Activated CD4-positive, alpha-beta T cell treated with anti-CD3 and anti-CD28 coated beads, Interleukin-10, Interleukin-2, amounts not matched to agents 100 ng/mL and 50 ng/mL, durations not matched to agents 16 hours and 8 hours (primary cell): ENCODE measurements around the gene APBA1.
"Not testable (repeated sequence)": the region's sequence is repeated elsewhere in the genome, so short reads cannot be mapped to it uniquely, and the experiment has no call there.

Experiments
- DNase-seq: peaks from one replicate; pipeline ENCODE4 v3.0.0-alpha.2; 2020

The APBA1 gene

GRCh38 chr9:69470186-69470977 lies 201.8 kb downstream of the APBA1 start:
- no peak for DNase-seq

- DNase-seq = no peak
These were observed 203.0 kb downstream of the APBA1 start for GRCh38 chr9:69469136-69469535.

DNA sequence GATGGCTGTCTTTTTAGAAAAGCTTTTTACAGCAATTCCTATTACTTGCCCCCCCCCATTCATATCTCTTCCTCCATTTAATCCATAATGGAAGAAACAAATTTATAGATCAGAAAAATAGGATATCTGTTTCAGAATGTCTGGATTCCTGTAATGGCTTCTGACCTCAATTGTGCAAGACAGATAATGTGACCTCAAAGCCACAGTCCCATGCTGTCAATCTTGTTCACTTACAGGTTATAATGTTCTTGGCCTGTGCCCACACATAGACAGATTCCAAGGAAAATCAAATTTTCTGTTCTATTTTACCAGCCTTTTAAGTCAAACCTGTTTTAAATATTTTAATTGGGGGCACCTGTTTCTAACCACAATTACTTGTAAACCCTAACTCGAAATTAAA lies 203.8 kb downstream of the APBA1 start:
- no peak for DNase-seq

DNA sequence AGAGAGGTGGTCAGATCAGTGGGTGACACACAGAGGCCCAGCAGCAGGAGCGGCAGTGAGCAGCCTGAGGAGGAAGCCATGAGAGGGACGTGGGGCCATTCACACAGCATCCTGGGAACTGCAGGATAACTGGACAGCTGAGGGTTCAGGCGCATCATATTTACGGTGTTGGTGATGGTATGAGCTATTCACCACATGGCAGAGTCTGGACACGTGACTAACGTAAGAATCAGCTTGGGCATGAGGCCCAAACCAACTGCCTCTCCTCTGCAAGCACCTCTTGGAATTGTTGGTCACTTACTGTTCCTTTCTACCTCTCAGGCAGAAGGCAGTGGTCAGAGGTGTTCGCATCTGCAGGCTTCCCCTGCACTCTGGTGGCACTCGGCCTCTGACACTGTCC lies 206.0 kb downstream of the APBA1 start:
- no peak for DNase-seq

- DNase-seq = no peak
These were observed 206.7 kb downstream of the APBA1 start for GRCh38 chr9:69465473-69465872.

DNA sequence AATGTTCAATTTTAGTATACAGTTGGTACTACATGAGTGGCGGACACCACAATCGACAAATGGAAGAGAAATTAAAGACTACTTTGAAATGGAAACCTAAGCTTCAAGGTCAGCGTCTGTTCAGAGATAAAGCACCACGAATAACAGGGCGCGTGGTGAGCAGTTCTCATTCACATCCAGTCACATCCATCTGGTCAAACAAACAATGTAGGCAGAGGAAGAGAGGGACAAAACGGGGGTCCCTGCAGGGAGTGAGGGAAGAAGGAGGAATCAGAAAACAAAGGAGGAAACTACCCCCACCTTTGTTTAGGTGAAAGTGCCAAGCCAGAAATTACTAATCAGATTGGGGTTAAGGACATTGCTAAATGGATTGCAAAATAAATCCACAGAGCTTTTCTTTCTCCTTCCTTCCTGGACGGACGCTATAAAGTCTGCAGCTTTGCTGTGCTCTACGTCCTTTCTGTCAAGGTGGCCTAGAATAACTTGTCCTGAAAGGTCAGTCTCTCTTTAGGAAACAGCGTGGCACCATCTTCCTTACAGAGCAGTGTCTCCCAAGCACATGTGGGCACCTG lies 208.6 kb downstream of the APBA1 start:
- DNase-seq = no peak

DNA sequence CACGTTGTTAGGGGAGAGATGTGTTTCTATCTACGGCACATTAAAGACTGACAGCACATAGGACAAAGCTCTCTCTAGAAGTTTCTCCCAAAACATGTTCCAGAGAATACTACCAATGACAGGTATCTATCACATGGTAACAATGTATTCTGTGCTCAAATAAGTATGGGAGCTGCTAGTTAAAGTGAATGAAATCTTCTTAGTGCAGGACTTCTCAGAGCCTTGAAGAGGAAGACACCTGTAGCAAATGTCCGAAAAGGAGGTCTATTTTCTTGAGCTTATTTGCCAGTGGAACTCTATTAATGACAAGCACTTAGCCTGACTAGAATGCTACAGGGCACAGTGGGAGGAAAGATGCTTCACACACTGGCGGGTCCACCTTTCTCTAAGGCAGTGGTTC lies 209.8 kb downstream of the APBA1 start:
- DNase-seq = no peak

DNA sequence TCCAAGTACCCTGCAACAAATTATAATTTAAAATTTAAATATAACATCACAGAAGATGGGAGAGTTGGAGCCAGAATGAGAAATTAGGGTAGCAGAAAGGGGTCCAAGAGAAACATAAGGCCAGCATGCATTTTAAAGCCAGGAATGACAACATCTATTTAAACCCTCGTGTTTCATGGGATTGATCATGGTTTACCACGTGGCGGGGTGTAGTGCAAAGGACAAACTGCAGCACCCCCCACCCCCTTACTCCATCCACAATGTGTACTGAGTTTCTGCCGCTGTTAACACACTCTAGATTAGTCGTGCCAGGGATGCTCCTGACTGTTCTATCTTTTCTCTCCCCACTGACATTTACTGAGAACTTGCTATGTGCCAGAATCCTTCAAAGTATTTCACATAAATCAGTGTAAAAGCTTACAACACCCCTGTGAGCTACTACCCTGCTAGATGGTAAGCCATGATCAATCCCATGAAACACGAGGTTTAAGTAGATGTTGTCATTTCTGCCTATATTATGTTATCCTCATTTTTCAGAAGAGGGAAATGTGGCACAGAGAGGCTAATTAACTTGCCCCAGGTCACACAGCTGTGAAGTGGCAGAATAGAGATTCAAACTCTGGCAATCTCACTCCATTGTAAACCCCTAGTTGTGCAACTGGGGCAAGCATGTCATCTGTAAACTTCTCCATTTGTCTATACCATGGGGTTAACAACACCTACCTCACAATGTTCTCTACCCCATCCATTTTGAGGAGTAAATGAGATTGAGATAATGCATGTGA lies 210.9 kb downstream of the APBA1 start:
- DNase-seq = no peak

DNA sequence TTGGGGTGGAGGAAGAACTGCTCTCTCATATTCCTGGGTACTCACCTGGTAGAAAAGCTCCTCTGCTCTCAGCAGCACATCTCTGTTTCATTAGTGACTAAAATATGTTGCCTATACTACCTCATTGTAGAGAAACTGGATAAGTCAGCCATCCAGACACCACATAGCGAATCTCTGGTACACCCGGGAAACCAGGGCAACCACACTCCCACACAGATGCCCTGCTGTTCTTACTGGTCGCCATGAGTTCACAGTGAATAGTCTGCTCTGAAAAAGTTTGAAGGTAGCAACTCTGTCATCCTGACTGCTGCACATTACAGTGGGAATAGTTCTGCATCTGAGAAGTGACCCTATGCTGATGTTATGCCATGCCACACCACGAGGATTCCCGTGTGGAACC lies 212.2 kb downstream of the APBA1 start:
- DNase-seq = no peak

DNA sequence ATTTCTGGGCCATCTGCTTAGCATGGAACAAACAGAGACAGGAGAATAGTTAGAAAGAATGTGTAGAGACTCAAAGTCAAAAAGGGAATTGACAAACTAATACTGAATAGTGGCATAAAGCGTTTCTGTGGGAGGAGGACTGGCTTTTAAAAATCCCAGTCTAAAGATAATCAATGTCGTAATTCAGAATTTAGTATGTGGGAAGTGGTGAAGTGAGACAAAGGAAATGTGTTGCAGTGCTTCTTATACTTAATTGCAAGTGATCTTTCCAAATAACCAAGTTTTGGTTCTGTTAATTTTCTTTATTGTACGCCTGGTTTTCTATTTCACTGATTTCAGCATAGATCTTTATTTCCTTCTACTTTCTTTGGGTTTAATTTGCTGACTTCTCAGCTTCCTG lies 214.0 kb downstream of the APBA1 start:
- no peak for DNase-seq

GRCh38 chr9:69456201-69456600 lies 216.0 kb downstream of the APBA1 start:
- no peak for DNase-seq

- DNase-seq = no peak
These were observed 216.9 kb downstream of the APBA1 start for GRCh38 chr9:69455311-69455710.

- no peak for DNase-seq
These were observed 217.8 kb downstream of the APBA1 start for GRCh38 chr9:69454321-69454720.

- DNase-seq = no peak
These were observed 218.4 kb downstream of the APBA1 start for GRCh38 chr9:69453746-69454145.

DNA sequence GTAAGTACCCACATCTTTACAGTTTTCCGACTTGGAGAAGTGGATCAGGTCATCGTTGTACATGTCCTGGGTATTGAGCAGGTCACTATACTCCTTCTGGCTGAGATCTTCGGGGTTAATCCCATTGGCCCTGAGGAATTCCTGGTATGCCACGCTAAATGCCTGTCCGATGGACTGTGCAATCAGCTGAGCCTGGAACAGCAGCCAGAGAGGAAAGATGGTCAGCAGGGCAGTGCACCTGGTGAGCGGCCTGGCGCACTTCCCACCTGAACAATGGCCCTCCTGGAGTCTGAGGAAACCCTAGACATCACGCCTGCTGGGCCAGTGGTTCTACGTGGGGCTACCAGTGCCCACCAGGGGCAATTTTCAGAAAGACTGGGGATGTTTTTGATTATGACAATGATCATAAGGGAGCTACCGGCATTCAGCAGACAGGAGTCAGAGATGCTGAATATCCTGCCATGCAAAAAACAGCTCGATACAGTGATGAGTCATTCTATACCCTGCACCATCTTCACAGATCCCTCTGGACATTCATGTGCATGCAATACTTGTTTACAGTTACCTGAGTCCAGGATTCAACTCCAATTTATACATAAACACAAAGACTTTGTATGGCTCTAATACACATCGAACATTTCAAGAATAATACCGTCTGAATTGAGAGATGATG lies 219.9 kb downstream of the APBA1 start:
- no peak for DNase-seq

DNA sequence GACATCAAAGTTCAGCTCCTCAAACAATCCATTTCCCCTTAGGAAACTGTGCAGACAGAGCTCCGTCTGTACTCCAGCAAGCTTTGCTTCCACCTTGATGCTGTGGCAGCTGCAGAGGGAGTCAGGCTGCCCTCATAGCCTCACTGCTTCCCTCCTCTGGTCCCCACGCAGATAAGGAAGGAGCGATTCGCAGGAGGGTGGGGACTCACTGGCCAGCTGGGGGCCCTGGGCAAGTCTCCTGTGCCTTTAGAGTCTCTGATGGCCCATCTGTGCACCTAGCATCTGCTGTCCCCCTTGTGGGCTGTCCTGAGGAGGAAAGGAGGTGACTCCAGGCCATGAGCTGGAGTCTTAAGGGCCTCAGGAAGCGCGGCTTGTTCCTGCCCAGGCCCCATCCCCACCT lies 225.7 kb downstream of the APBA1 start:
- no peak for DNase-seq

GRCh38 chr9:69445251-69445650 lies 226.9 kb downstream of the APBA1 start:
- DNase-seq = no peak

- no peak for DNase-seq
These were observed 227.4 kb downstream of the APBA1 start for GRCh38 chr9:69444791-69445190.

DNA sequence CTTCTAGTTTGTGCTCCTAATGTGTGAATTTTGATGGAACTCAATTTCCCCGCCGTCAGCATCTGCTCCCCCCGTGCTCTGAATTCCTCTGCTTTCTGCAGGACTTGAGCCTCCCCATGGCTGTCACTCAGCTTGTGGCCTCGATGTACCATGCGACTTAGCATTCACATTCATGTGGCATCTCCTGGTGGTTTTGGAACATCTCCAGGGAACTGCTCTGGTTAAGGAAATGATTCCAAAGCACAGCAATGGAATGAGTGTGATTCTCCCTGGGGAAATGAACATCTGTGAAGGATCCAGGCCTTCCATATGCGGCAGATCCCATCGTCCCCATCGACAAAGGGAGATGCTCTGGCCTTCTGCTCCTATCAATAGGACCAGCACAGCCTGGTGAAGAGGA lies 228.2 kb downstream of the APBA1 start:
- DNase-seq = no peak

DNA sequence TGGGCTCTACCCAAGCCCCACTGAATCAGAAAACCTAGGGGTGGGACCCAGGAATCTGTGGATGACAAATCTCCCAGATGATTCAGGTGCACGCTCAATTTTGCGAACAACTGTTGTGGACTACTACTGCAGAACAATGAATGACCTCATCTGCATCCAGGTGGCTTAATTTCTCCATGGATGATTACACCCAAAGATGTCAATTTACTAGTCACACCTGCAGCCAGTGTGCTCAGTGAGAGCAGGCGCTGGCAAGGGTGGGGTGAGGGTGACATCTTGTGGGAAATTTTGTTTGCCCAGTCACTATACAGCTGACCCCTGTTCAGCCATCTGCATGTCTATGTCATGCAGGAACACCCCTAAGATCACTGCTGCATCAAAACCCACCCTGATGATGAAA lies 229.0 kb downstream of the APBA1 start:
- DNase-seq = no peak

- no peak for DNase-seq
These were observed 229.7 kb downstream of the APBA1 start for GRCh38 chr9:69442486-69442885.

- not testable (repeated sequence) for DNase-seq
These were observed 231.8 kb downstream of the APBA1 start for GRCh38 chr9:69440254-69440955.

DNA sequence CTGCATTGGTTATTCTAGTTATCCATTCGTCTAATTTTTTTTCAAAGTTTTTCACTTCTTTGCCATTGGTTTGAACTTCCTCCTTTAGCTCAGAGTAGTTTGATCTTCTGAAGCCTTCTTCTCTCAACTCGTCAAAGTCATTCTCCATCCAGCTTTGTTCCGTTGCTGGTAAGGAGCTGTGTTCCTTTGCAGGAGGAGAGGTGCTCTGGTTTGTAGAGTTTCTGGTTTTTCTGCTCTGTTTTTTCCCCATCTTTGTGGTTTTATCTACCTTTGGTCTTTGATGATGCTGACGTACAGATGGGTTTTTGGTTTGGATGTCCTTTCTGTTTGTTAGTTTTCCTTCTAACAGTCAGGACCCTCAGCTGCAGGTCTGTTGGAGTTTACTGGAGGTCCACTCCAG lies 232.5 kb downstream of the APBA1 start:
- DNase-seq = not testable (repeated sequence)
